Mesenchymal stem cell (in vitro differentiated cells and primary cell): ENCODE measurements around the gene GNG4.
A peak's percentile ranks its signal among the peaks of the same experiment; 100 is the strongest.

Experiments
- DNase-seq: peaks from one replicate; pipeline ENCODE4 v3.0.0-alpha.2; 2013
- H2AFZ ChIP-seq: one replicate; pipeline ENCODE4 v1.6.1; 2013; ENCODE audit warnings: low read depth, mild to moderate bottlenecking, control low read depth, inconsistent platforms, low read length, moderate library complexity
- H2AK5ac ChIP-seq: 2 replicates; pipeline ENCODE4 v1.6.1; 2013; ENCODE audit warnings: low read length, moderate library complexity, mild to moderate bottlenecking, inconsistent platforms; ENCODE audit not compliant: severe bottlenecking
- H2BK120ac ChIP-seq: one replicate; pipeline ENCODE4 v1.6.1; 2013; ENCODE audit warnings: low read depth, mild to moderate bottlenecking, inconsistent platforms, low read length, moderate library complexity
- H2BK12ac ChIP-seq, 2 experiments: one replicate each; pipeline ENCODE4 v1.6.1; 2013; ENCODE audit warnings: inconsistent platforms in 2 of 2, low read length in 2 of 2, mild to moderate bottlenecking in 2 of 2, moderate library complexity in 2 of 2, control low read depth in 1 of 2
- H2BK15ac ChIP-seq: one replicate; pipeline ENCODE4 v1.6.1; 2013; ENCODE audit warnings: mild to moderate bottlenecking, low read depth, inconsistent platforms; ENCODE audit not compliant: poor library complexity, severe bottlenecking
- H2BK5ac ChIP-seq: 2 replicates; pipeline ENCODE4 v1.6.1; 2013; ENCODE audit warnings: low read depth, mild to moderate bottlenecking, low read length, control low read depth, inconsistent platforms; ENCODE audit not compliant: poor library complexity, severe bottlenecking
- H3K14ac ChIP-seq, 2 experiments: one replicate each; pipeline ENCODE4 v1.6.1; 2013; ENCODE audit warnings: inconsistent platforms in 2 of 2, low read length in 2 of 2, control low read depth in 1 of 2, mild to moderate bottlenecking in 1 of 2, moderate library complexity in 1 of 2
- H3K18ac ChIP-seq, 2 experiments: one replicate each; pipeline ENCODE4 v1.6.1; 2013; ENCODE audit warnings: inconsistent platforms in 2 of 2, low read length in 2 of 2, control low read depth in 1 of 2, low read depth in 1 of 2, mild to moderate bottlenecking in 1 of 2
- H3K23ac ChIP-seq, 2 experiments: one replicate each; pipeline ENCODE4 v1.6.1; 2013; ENCODE audit warnings: inconsistent platforms in 2 of 2, low read length in 2 of 2, mild to moderate bottlenecking in 2 of 2, moderate library complexity in 2 of 2, control low read depth in 1 of 2
- H3K27ac ChIP-seq: 2 replicates; pipeline ENCODE4 v1.5.1; 2013; ENCODE audit warnings: mild to moderate bottlenecking, moderate library complexity, low read length, control low read depth, inconsistent platforms; ENCODE audit not compliant: poor library complexity, severe bottlenecking
- H3K27me3 ChIP-seq, 2 experiments: 2 replicates each; pipeline versions ENCODE4 v1.6.1 to v1.7.0; 2013; ENCODE audit warnings: low read length in 2 of 2, mild to moderate bottlenecking in 2 of 2, moderate library complexity in 2 of 2, control low read depth in 1 of 2, inconsistent platforms in 1 of 2; ENCODE audit not compliant: control insufficient read depth in 1 of 2, insufficient read depth in 1 of 2
- H3K36me3 ChIP-seq, 2 experiments: 2 replicates each; pipeline versions ENCODE4 v1.6.1 to v1.7.0; 2013; ENCODE audit warnings: low read length in 2 of 2, control low read depth in 1 of 2, inconsistent platforms in 1 of 2, low read depth in 1 of 2, mild to moderate bottlenecking in 1 of 2; ENCODE audit not compliant: insufficient read depth in 2 of 2, control insufficient read depth in 1 of 2
- H3K4ac ChIP-seq, 2 experiments: one replicate each; pipeline ENCODE4 v1.6.1; 2013; ENCODE audit warnings: inconsistent platforms in 2 of 2, low read length in 2 of 2, mild to moderate bottlenecking in 2 of 2, moderate library complexity in 2 of 2, control low read depth in 1 of 2, low read depth in 1 of 2
- H3K4me1 ChIP-seq: 2 replicates; pipeline ENCODE4 v1.6.1; 2013; ENCODE audit warnings: low read depth, low read length, control low read depth; ENCODE audit not compliant: control insufficient read depth, insufficient read depth
- H3K4me2 ChIP-seq: 2 replicates; pipeline ENCODE4 v1.6.1; 2013; ENCODE audit warnings: low read length, mild to moderate bottlenecking, inconsistent platforms; ENCODE audit not compliant: poor library complexity, severe bottlenecking
- H3K4me3 ChIP-seq, 2 experiments: 2 replicates each; pipeline versions ENCODE4 v1.5.1 to v1.7.0; 2013; ENCODE audit warnings: low read length in 2 of 2, mild to moderate bottlenecking in 2 of 2, control low read depth in 1 of 2, low read depth in 1 of 2; ENCODE audit not compliant: insufficient read depth in 1 of 2
- H3K79me1 ChIP-seq: replicated peaks from 2 replicates; pipeline ENCODE4 v1.6.1; 2013; ENCODE audit warnings: mild to moderate bottlenecking, control low read depth, low read length, inconsistent platforms; ENCODE audit not compliant: poor library complexity, severe bottlenecking
- H3K9ac ChIP-seq: 2 replicates; pipeline ENCODE4 v1.7.0; 2013; ENCODE audit warnings: mild to moderate bottlenecking, low read length, moderate library complexity
- H3K9me3 ChIP-seq: 2 replicates; pipeline ENCODE4 v1.7.0; 2013; ENCODE audit warnings: mild to moderate bottlenecking, low read length; ENCODE audit not compliant: control insufficient read depth
- H4K8ac ChIP-seq: one replicate; pipeline ENCODE4 v1.6.1; 2013; ENCODE audit warnings: inconsistent platforms, mild to moderate bottlenecking, low read length, moderate library complexity
- H4K91ac ChIP-seq: one replicate; pipeline ENCODE4 v1.6.1; 2013; ENCODE audit warnings: mild to moderate bottlenecking, low read length, inconsistent platforms
- WGBS: methylation state at CpG from one replicate; pipeline ENCODE4 v1.1.7; 2013; ENCODE audit warnings: mixed read lengths; 5-methylcytosine and 5-hydroxymethylcytosine counted together

Gene GNG4

GRCh38 chr1:235513495-235514366, 135.9 kb downstream of the GNG4 start:
- no peaks in the 10 kb centered on the region for H3K79me1 ChIP-seq
- H2BK5ac ChIP-seq: no peak overlapping the region
- H2BK120ac ChIP-seq: no peak overlapping the region
- H2BK15ac ChIP-seq: no peak overlapping the region
- 49% methylated on average over 6 of the region's 8 CpGs for WGBS
- no peaks in the 10 kb centered on the region for H3K4me1 ChIP-seq
- DNase-seq: peak; percentile 78
- H3K23ac ChIP-seq: no peak overlapping the region
- H2AK5ac ChIP-seq: no peak overlapping the region
- H3K18ac ChIP-seq: no peak overlapping the region
- no peaks in the 10 kb centered on the region for H3K9me3 ChIP-seq
- peak overlapping the region in 1 of 2 experiments; percentile 41 for H3K4ac ChIP-seq
- no peak overlapping the region for H3K14ac ChIP-seq
- H3K4me3 ChIP-seq: no peak overlapping the region
- H2AFZ ChIP-seq: no peak overlapping the region
- H2BK12ac ChIP-seq: no peak overlapping the region
- H3K27ac ChIP-seq: no peak overlapping the region
- no peak overlapping the region for H4K91ac ChIP-seq
- no peak overlapping the region for H4K8ac ChIP-seq
- no peak overlapping the region for H3K4me2 ChIP-seq
- no peak overlapping the region for H3K9ac ChIP-seq
- no peaks in the 10 kb centered on the region for H3K36me3 ChIP-seq
- H3K27me3 ChIP-seq: no peaks in the 10 kb centered on the region

GRCh38 chr1:235511470-235512240, 137.9 kb downstream of the GNG4 start:
- peak; percentile 26 for DNase-seq
- H4K8ac ChIP-seq: no peak overlapping the region
- H2BK5ac ChIP-seq: no peak overlapping the region
- no peak overlapping the region for H4K91ac ChIP-seq
- no peak overlapping the region for H3K4ac ChIP-seq
- no peak overlapping the region for H3K18ac ChIP-seq
- no peak overlapping the region for H2AFZ ChIP-seq
- H3K9ac ChIP-seq: no peak overlapping the region
- no peaks in the 10 kb centered on the region for H3K27me3 ChIP-seq
- no peak overlapping the region for H3K4me2 ChIP-seq
- H3K79me1 ChIP-seq: no peaks in the 10 kb centered on the region
- H3K23ac ChIP-seq: no peak overlapping the region
- H3K14ac ChIP-seq: peak overlapping the region in 1 of 2 experiments; percentile 22
- no peak overlapping the region for H2BK15ac ChIP-seq
- H3K36me3 ChIP-seq: no peaks in the 10 kb centered on the region
- H3K9me3 ChIP-seq: no peaks in the 10 kb centered on the region
- H3K27ac ChIP-seq: no peak overlapping the region
- no peak overlapping the region for H2BK12ac ChIP-seq
- WGBS: 77% methylated on average over 13 of the region's 13 CpGs
- no peaks in the 10 kb centered on the region for H3K4me1 ChIP-seq
- no peak overlapping the region for H2AK5ac ChIP-seq
- H3K4me3 ChIP-seq: no peak overlapping the region
- H2BK120ac ChIP-seq: no peak overlapping the region

GRCh38 chr1:235510823-235511222, 138.8 kb downstream of the GNG4 start:
- Histone ChIP-seq H3K4me1 (no peaks in the 10 kb centered on the region), H3K4me2 (no peak overlapping the region), H3K18ac (no peak overlapping the region), H3K23ac (no peak overlapping the region), H3K79me1 (no peaks in the 10 kb centered on the region), H3K36me3 (no peaks in the 10 kb centered on the region), H2BK15ac (no peak overlapping the region), H3K27me3 (no peaks in the 10 kb centered on the region), H2AFZ (no peak overlapping the region), H3K27ac (no peak overlapping the region), H2BK12ac (no peak overlapping the region), H3K9me3 (no peaks in the 10 kb centered on the region), H3K14ac (no peak overlapping the region), H4K91ac (no peak overlapping the region), H2AK5ac (no peak overlapping the region), H3K4ac (no peak overlapping the region), H3K9ac (no peak overlapping the region), H4K8ac (no peak overlapping the region), H3K4me3 (no peak overlapping the region), H2BK5ac (no peak overlapping the region), H2BK120ac (no peak overlapping the region)
- WGBS: 96% methylated on average over 3 of the region's 6 CpGs
- DNase-seq: no peak

GRCh38 chr1:235507623-235508022, 142.0 kb downstream of the GNG4 start:
- no peak overlapping the region for H3K23ac ChIP-seq
- no peaks in the 10 kb centered on the region for H3K36me3 ChIP-seq
- no peak overlapping the region for H2BK5ac ChIP-seq
- no peak overlapping the region for H3K4ac ChIP-seq
- no peak overlapping the region for H2BK15ac ChIP-seq
- DNase-seq: no peak
- WGBS: 78% methylated on average over 3 of the region's 3 CpGs
- no peaks in the 10 kb centered on the region for H3K27me3 ChIP-seq
- H2BK120ac ChIP-seq: no peak overlapping the region
- H3K4me3 ChIP-seq: no peak overlapping the region
- no peak overlapping the region for H3K18ac ChIP-seq
- no peaks in the 10 kb centered on the region for H3K9me3 ChIP-seq
- no peak overlapping the region for H3K9ac ChIP-seq
- no peak overlapping the region for H2AK5ac ChIP-seq
- H3K4me1 ChIP-seq: no peaks in the 10 kb centered on the region
- no peak overlapping the region for H3K4me2 ChIP-seq
- H2BK12ac ChIP-seq: no peak overlapping the region
- no peak overlapping the region for H2AFZ ChIP-seq
- no peak overlapping the region for H4K91ac ChIP-seq
- no peak overlapping the region for H3K14ac ChIP-seq
- H4K8ac ChIP-seq: no peak overlapping the region
- no peaks in the 10 kb centered on the region for H3K79me1 ChIP-seq
- H3K27ac ChIP-seq: no peak overlapping the region
